H1 (cell line): ENCODE data around the gene YAF2. TPM values are rescaled to one million over a fixed set of nuclear protein-coding genes. Genes with fewer than 3 reads are reported as not detected.

ENCODE experiments used
- CTCF ChIA-PET: fragments of 300-600 bp; sonication (Branson Sonifier 250); formaldehyde crosslinking; loops from one replicate; lab custom pipeline; 2021; ENCODE audit not compliant: partially characterized antibody; lab: Charles Lee
- POLR2A ChIA-PET: fragments of 300-600 bp; sonication (Branson Sonifier 250); formaldehyde crosslinking; loops from one replicate; lab custom pipeline; 2021; ENCODE audit warnings: inconsistent platforms; ENCODE audit not compliant: partially characterized antibody; lab: Charles Lee
- DNase-seq, 2 experiments: peaks; one replicate each; pipeline versions ENCODE4 v3.0.0 to v3.0.0-alpha.2; 2010 to 2022; ENCODE audit warnings: low spot score in 2 of 2, low read depth in 1 of 2, mixed read lengths in 1 of 2
- FAIRE-seq: peaks from 2 replicates; lab custom pipeline; 2011; peaks lifted over from hg19 to GRCh38; lab: Jason Lieb, UNC
- H2AFZ ChIP-seq: 2 replicates; pipeline ENCODE4 v1.8.1; 2012; ENCODE audit warnings: low read length, inconsistent platforms
- H2AK5ac ChIP-seq: 2 replicates; pipeline ENCODE4 v1.6.1; 2013; ENCODE audit warnings: low read depth, low read length
- H2BK120ac ChIP-seq: replicated peaks from 2 replicates; pipeline ENCODE3; 2013; ENCODE audit warnings: low read depth, low read length, inconsistent platforms
- H2BK12ac ChIP-seq: 2 replicates; pipeline ENCODE4 v1.6.1; 2013; ENCODE audit warnings: low read depth, low read length
- H2BK15ac ChIP-seq: 2 replicates; pipeline ENCODE4 v1.6.1; 2013; ENCODE audit warnings: low read length
- H2BK20ac ChIP-seq: 2 replicates; pipeline ENCODE4 v1.6.1; 2013; ENCODE audit warnings: low read length
- H2BK5ac ChIP-seq: 2 replicates; pipeline ENCODE4 v1.6.1; 2013; ENCODE audit warnings: low read depth, low read length
- H3K14ac ChIP-seq: 2 replicates; pipeline ENCODE4 v1.6.1; 2013; ENCODE audit warnings: inconsistent platforms; ENCODE audit not compliant: insufficient read length
- H3K18ac ChIP-seq: 2 replicates; pipeline ENCODE4 v1.6.1; 2013; ENCODE audit warnings: low read length; ENCODE audit errors: extremely low read depth
- H3K23ac ChIP-seq: 2 replicates; pipeline ENCODE4 v1.6.1; 2013; ENCODE audit warnings: inconsistent platforms; ENCODE audit not compliant: insufficient read length
- H3K23me2 ChIP-seq: 2 replicates; pipeline ENCODE4 v1.6.1; 2013; ENCODE audit warnings: low read depth, low read length
- H3K27ac ChIP-seq: 2 replicates; pipeline ENCODE4 v1.6.1; 2011; ENCODE audit warnings: low read depth, low read length, inconsistent platforms
- H3K27me3 ChIP-seq, 4 experiments: replicated peaks in 1 of 4; 1 replicate in 1 of 4; 2 replicates in 3 of 4; pipeline versions ENCODE4 v1.6.1 to v1.8.1; 2011 to 2013; ENCODE audit warnings: low read length in 3 of 4, mild to moderate bottlenecking in 3 of 4, inconsistent platforms in 2 of 4, mixed read lengths in 2 of 4, moderate library complexity in 1 of 4; ENCODE audit not compliant: control insufficient read depth in 3 of 4, insufficient read depth in 3 of 4; ENCODE audit errors: extremely low read depth in 1 of 4
- H3K36me3 ChIP-seq, 4 experiments: 2 replicates each; pipeline versions ENCODE4 v1.6.1 to v1.8.1; 2011 to 2013; ENCODE audit warnings: mild to moderate bottlenecking in 4 of 4, low read length in 3 of 4, moderate library complexity in 2 of 4, control low read depth in 1 of 4, inconsistent platforms in 1 of 4; ENCODE audit not compliant: insufficient read depth in 4 of 4, control insufficient read depth in 2 of 4
- H3K4ac ChIP-seq: replicated peaks from 2 replicates; pipeline ENCODE3; 2013; ENCODE audit warnings: low read length, low read depth, mixed read lengths, inconsistent platforms; ENCODE audit not compliant: insufficient read length
- H3K4me1 ChIP-seq, 4 experiments: replicated peaks in 1 of 4; 1 replicate in 1 of 4; 2 replicates in 3 of 4; pipeline versions ENCODE4 v1.6.1 to v1.8.1; 2011 to 2013; ENCODE audit warnings: low read length in 3 of 4, inconsistent platforms in 2 of 4, mixed read lengths in 1 of 4; ENCODE audit not compliant: insufficient read depth in 4 of 4, control insufficient read depth in 3 of 4
- H3K4me2 ChIP-seq, 2 experiments: 2 replicates each; pipeline versions ENCODE4 v1.6.1 to v1.8.1; 2011 to 2013; ENCODE audit warnings: low read depth in 2 of 2, low read length in 2 of 2, control low read depth in 1 of 2, inconsistent platforms in 1 of 2, mild to moderate bottlenecking in 1 of 2; ENCODE audit not compliant: insufficient read depth in 1 of 2
- H3K4me3 ChIP-seq, 4 experiments: fragments of 200-600, 300-600 bp in 1 of 4; sonication (generic), shearing (Covaris generic), sonication (Bioruptor Twin) in 1 of 4; 2 replicates each; pipeline versions ENCODE4 v1.5.1 to v1.8.1; 2011 to 2016; ENCODE audit warnings: low read length in 4 of 4, low read depth in 3 of 4, control low read depth in 2 of 4, inconsistent platforms in 2 of 4, mild to moderate bottlenecking in 2 of 4, mixed read lengths in 1 of 4, moderate library complexity in 1 of 4; ENCODE audit not compliant: insufficient read depth in 2 of 4; ENCODE audit errors: extremely low read depth in 1 of 4
- H3K56ac ChIP-seq: replicated peaks from 2 replicates; pipeline ENCODE3; 2013; ENCODE audit warnings: low read depth, mild to moderate bottlenecking, mixed read lengths, low read length, inconsistent platforms; ENCODE audit not compliant: insufficient read length
- H3K79me1 ChIP-seq: 2 replicates; pipeline ENCODE4 v1.6.1; 2013; ENCODE audit warnings: low read depth, low read length, control low read depth
- H3K79me2 ChIP-seq, 2 experiments: 2 replicates each; pipeline versions ENCODE4 v1.6.1 to v1.8.1; 2012 to 2013; ENCODE audit warnings: low read length in 2 of 2, mild to moderate bottlenecking in 2 of 2, inconsistent platforms in 1 of 2; ENCODE audit not compliant: insufficient read depth in 2 of 2, control insufficient read depth in 1 of 2
- H3K9ac ChIP-seq, 4 experiments: replicated peaks in 1 of 4; 1 replicate in 1 of 4; 2 replicates in 3 of 4; pipeline versions ENCODE4 v1.6.1 to v1.8.1; 2011 to 2013; ENCODE audit warnings: low read depth in 3 of 4, low read length in 3 of 4, control low read depth in 2 of 4, mild to moderate bottlenecking in 2 of 4, moderate library complexity in 2 of 4, inconsistent platforms in 1 of 4; ENCODE audit errors: extremely low read depth in 1 of 4
- H3K9me3 ChIP-seq, 2 experiments: 2 replicates each; pipeline versions ENCODE4 v1.6.1 to v1.8.1; 2012 to 2013; ENCODE audit warnings: mild to moderate bottlenecking in 2 of 2, moderate library complexity in 2 of 2, control low read depth in 1 of 2, inconsistent platforms in 1 of 2, low read depth in 1 of 2, low read length in 1 of 2, mixed read lengths in 1 of 2; ENCODE audit not compliant: insufficient read depth in 2 of 2
- H4K20me1 ChIP-seq, 2 experiments: replicated peaks in 1 of 2; 2 replicates each; pipeline versions ENCODE3 to v1.8.1; 2011 to 2013; ENCODE audit warnings: inconsistent platforms in 2 of 2, low read length in 2 of 2, mild to moderate bottlenecking in 1 of 2; ENCODE audit not compliant: insufficient read depth in 2 of 2, control insufficient read depth in 1 of 2
- H4K5ac ChIP-seq: 2 replicates; pipeline ENCODE4 v1.6.1; 2013; ENCODE audit warnings: low read length, low read depth, mixed read lengths, inconsistent platforms; ENCODE audit not compliant: insufficient read length
- H4K8ac ChIP-seq: 2 replicates; pipeline ENCODE4 v1.8.0; 2013; ENCODE audit warnings: mild to moderate bottlenecking, moderate library complexity, low read length, inconsistent platforms; ENCODE audit not compliant: insufficient read depth; ENCODE audit errors: extremely low read depth
- H4K91ac ChIP-seq: replicated peaks from 2 replicates; pipeline ENCODE3; 2013; ENCODE audit warnings: low read length, mixed read lengths, inconsistent platforms; ENCODE audit not compliant: insufficient read length
- BACH1 ChIP-seq: IDR thresholded peaks from 2 replicates; pipeline ENCODE4 v1.6.1; 2012; ENCODE audit warnings: low read length, improper control_type of control experiment
- EZH2 ChIP-seq: fragments of 200-600 bp; sonication (generic); IDR thresholded peaks from 2 replicates; pipeline ENCODE4 v1.7.1; 2012; ENCODE audit warnings: low read depth, mild to moderate bottlenecking, moderate library complexity, low read length, inconsistent platforms; ENCODE audit not compliant: severe bottlenecking
- KDM5A ChIP-seq: fragments of 200-600 bp; IDR thresholded peaks from 2 replicates; pipeline ENCODE4 v1.7.1; 2012; ENCODE audit warnings: mild to moderate bottlenecking, low read length, inconsistent platforms, mixed read lengths
- RAD21 ChIP-seq, 2 experiments: IDR thresholded peaks in 1 of 2; conservative IDR thresholded peaks in 1 of 2; 2 replicates each; pipeline ENCODE4 v1.6.1; 2011; ENCODE audit warnings: low read depth in 2 of 2, low read length in 2 of 2, improper control_type of control experiment in 1 of 2, inconsistent platforms in 1 of 2, mild to moderate bottlenecking in 1 of 2, moderate library complexity in 1 of 2
- RFX5 ChIP-seq: IDR thresholded peaks from 2 replicates; pipeline ENCODE4 v1.6.1; 2011; ENCODE audit warnings: low read depth, low read length, improper control_type of control experiment, borderline replicate concordance
- TAF1 ChIP-seq: IDR thresholded peaks from 2 replicates; pipeline ENCODE4 v1.6.1; 2011; ENCODE audit warnings: mild to moderate bottlenecking, low read depth, low read length
- TAF7 ChIP-seq: optimal IDR thresholded peaks from 2 replicates; pipeline ENCODE3; 2011; ENCODE audit warnings: low read depth, mild to moderate bottlenecking, inconsistent platforms, low read length, moderate library complexity, borderline replicate concordance
- TBP ChIP-seq: IDR thresholded peaks from 2 replicates; pipeline ENCODE4 v1.6.1; 2011; ENCODE audit warnings: low read depth, low read length, improper control_type of control experiment
- TEAD4 ChIP-seq: IDR thresholded peaks from 2 replicates; pipeline ENCODE4 v1.6.1; 2012; ENCODE audit warnings: low read depth, low read length, inconsistent platforms, mixed read lengths
- ZNF274 ChIP-seq: IDR thresholded peaks from 2 replicates; pipeline ENCODE4 v1.7.0; 2012; ENCODE audit warnings: low read length, borderline replicate concordance; ENCODE audit errors: extremely low read depth
- WGBS, 2 experiments: shearing (Covaris generic) in 1 of 2; methylation state at CpG; one replicate each; pipeline versions ENCODE4 v1.1.6 to v1.1.7; 2013 to 2015; ENCODE audit warnings: low lambda C conversion rate in 2 of 2, mixed read lengths in 2 of 2, inconsistent platforms in 1 of 2, low coverage in 1 of 2, missing lambda C conversion rate in 1 of 2; ENCODE audit not compliant: insufficient replicate concordance in 2 of 2, insufficient coverage in 1 of 2, insufficient read length in 1 of 2; ENCODE audit errors: extremely low coverage in 1 of 2, missing lambda C conversion rate in 1 of 2; 5-methylcytosine and 5-hydroxymethylcytosine counted together
- polyA plus RNA-seq, 7 experiments: library from polyadenylated mRNA; depleted of rRNA in 3 of 7; stranded (reverse) in 5 of 7; unstranded in 2 of 7; fragments of >200 nt in 5 of 7; fragments of 200-250 nt in 2 of 7; gene quantifications; 1 replicate in 5 of 7; 2 replicates in 1 of 7; 4 replicates in 1 of 7; pipeline versions ENCODE4 v1.2.1 to v1.2.3, GENCODE V29; 2011 to 2013; ENCODE audit warnings: missing spikeins in 2 of 7, mixed read lengths in 2 of 7
- total RNA-seq: library from RNA; stranded (reverse); fragmentation: NEBNext Ultra II Directional; extraction: Animal tissue kit (Norgen Biotek cat#: 25700); gene quantifications from 2 replicates; pipeline ENCODE4 v1.2.1, GENCODE V29; 2021
- TF ChIP-seq, protein P1 (sequence below): IDR thresholded peaks from 2 replicates; pipeline ENCODE4 v1.6.1; 2011; ENCODE audit warnings: low read length, improper control_type of control experiment

Gene YAF2
- total and polyA plus RNA-seq, 2 of the 8 experiments (the other 6 are each of a cell fraction or from before 2014, with no cell fraction given), result 0.50 to 2.2 TPM

DNA sequence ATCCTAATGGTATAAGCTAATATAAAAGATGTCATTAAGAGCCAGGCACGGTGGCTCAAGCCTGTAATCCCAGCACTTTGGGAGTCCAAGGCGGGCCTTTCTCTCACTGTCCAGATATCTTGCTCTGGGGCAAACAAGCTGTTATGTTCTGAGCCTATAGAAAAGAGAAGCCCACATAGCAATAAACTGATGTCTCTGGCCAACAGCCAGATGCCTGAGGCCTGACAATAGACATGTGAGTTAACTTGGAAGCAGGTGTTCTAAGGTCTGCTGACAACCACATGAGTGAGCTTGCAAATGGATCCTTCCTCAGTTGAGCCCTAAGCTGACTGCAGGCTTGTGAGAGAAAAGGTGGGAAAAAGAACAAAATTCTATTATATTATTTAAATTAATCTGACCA, 25.0 kb downstream of the YAF2 start:
- H2AFZ ChIP-seq, result no peak overlapping the region
- DNase-seq (no peak), FAIRE-seq (no peak)
- no peak overlapping the region for H3K4me2 ChIP-seq
- H3K79me2 ChIP-seq, result no peaks in the 10 kb centered on the region
- H4K8ac ChIP-seq, result no peak overlapping the region
- H4K91ac ChIP-seq, result no peak overlapping the region
- H3K36me3 ChIP-seq, result no peaks in the 10 kb centered on the region
- H2BK120ac ChIP-seq, result no peak overlapping the region
- H3K27me3 ChIP-seq, result no peaks in the 10 kb centered on the region
- no peak overlapping the region for H2AK5ac ChIP-seq
- ChIA-PET CTCF (no interaction called here), POLR2A (no interaction called here)
- no peak overlapping the region for H3K23ac ChIP-seq
- H2BK5ac ChIP-seq, result no peak overlapping the region
- H4K20me1 ChIP-seq, result no peaks in the 10 kb centered on the region
- no peak overlapping the region for H3K14ac ChIP-seq
- H3K9ac ChIP-seq, result no peak overlapping the region
- no peaks in the 10 kb centered on the region for H3K4me1 ChIP-seq
- H2BK15ac ChIP-seq, result no peak overlapping the region
- no peak overlapping the region for H3K18ac ChIP-seq
- no peaks in the 10 kb centered on the region for H3K79me1 ChIP-seq
- H2BK20ac ChIP-seq, result no peak overlapping the region
- H3K23me2 ChIP-seq, result no peaks in the 10 kb centered on the region; the same call in 1 of the 2 replicates
- no peaks in the 10 kb centered on the region for H3K9me3 ChIP-seq
- no peak overlapping the region for H3K27ac ChIP-seq
- no peak overlapping the region for H3K56ac ChIP-seq
- H3K4ac ChIP-seq, result no peak overlapping the region
- H2BK12ac ChIP-seq, result no peak overlapping the region
- no peak overlapping the region for H4K5ac ChIP-seq
- no peak overlapping the region for H3K4me3 ChIP-seq
- WGBS, 2 experiments, result 93% methylated on average over 2 of the region's 2 CpGs; no CpG with 5 or more reads in 1 of the 2 experiments
- TF ChIP-seq, protein P1, sequence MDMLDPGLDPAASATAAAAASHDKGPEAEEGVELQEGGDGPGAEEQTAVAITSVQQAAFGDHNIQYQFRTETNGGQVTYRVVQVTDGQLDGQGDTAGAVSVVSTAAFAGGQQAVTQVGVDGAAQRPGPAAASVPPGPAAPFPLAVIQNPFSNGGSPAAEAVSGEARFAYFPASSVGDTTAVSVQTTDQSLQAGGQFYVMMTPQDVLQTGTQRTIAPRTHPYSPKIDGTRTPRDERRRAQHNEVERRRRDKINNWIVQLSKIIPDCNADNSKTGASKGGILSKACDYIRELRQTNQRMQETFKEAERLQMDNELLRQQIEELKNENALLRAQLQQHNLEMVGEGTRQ, result no peak
- TF ChIP-seq TBP (no peak), TEAD4 (no peak), RFX5 (no peak), TAF7 (no peak), ZNF274 (no peak), RAD21 (IDR thresholded peaks at IDR 0.05 in 1 of 2, conservative IDR thresholded peaks at IDR 0.05 in 1 of 2; ENCODE audit: low read depth in 2 of 2, low read length in 2 of 2) (no peak), KDM5A (no peak), EZH2 (no peak), BACH1 (no peak), TAF1 (no peak)
